ENCODE results near the gene TRAPPC3L. TPM values are rescaled to one million over a fixed set of nuclear protein-coding genes. Genes with fewer than 3 reads are reported as not detected.

TRAPPC3L gene
- total and polyA plus RNA-seq, 2 of the 13 experiments (the other 11 are each of a cell fraction or from before 2014, with no cell fraction given) = not detected

GRCh38 chr6:116550796-116551195 is 5.3 kb upstream of the TRAPPC3L start (continued):
- TF ChIP-seq ZNF747 (CRISPR knock-in tag; IDR thresholded peaks at IDR 0.05; ENCODE audit: borderline replicate concordance) = no peak
- no peak for TF ChIP-seq ZUFSP (CRISPR knock-in tag; IDR thresholded peaks at IDR 0.05; ENCODE audit: borderline replicate concordance)
- no peak for TF ChIP-seq ZNF781 (CRISPR knock-in tag; IDR thresholded peaks at IDR 0.05; ENCODE audit: borderline replicate concordance, not compliant biosample characterization)
- TF ChIP-seq ZBTB34 (CRISPR knock-in tag; IDR thresholded peaks at IDR 0.05) = peak; percentile 69; the same call in 1 of the 2 replicates
- TF ChIP-seq KMT2B (CRISPR knock-in tag; IDR thresholded peaks at IDR 0.05) = no peak
- no peak for TF ChIP-seq MLLT10 (CRISPR knock-in tag; IDR thresholded peaks at IDR 0.05)
- no peak for TF ChIP-seq ATAD3A (CRISPR knock-in tag; IDR thresholded peaks at IDR 0.05)
- no peak for TF ChIP-seq LBX2 (CRISPR knock-in tag; IDR thresholded peaks at IDR 0.05; ENCODE audit: borderline replicate concordance)
- TF ChIP-seq ZEB1 (IDR thresholded peaks at IDR 0.05; ENCODE audit: insufficient replicate concordance, low read depth) = no peak
- TF ChIP-seq SOX13 (IDR thresholded peaks at IDR 0.05) = no peak
- TF ChIP-seq SOX13 (CRISPR knock-in tag; conservative IDR thresholded peaks at IDR 0.05 in 1 of 2, IDR thresholded peaks at IDR 0.05 in 1 of 2) = peak in 1 of 2 experiments; percentile 79; a peak in 2 of 4 replicates
- TF ChIP-seq DPF2 (CRISPR knock-in tag; IDR thresholded peaks at IDR 0.05; ENCODE audit: borderline replicate concordance, low read depth) = peak; percentile 41; the same call in 1 of the 2 replicates
- TF ChIP-seq ZNF577 (CRISPR knock-in tag; IDR thresholded peaks at IDR 0.05; ENCODE audit: borderline replicate concordance, low read depth) = no peak
- TF ChIP-seq ELF3 (CRISPR knock-in tag; IDR thresholded peaks at IDR 0.05) = peak; percentile 90
- no peak for TF ChIP-seq NBN (conservative IDR thresholded peaks at IDR 0.05)
- no peak for TF ChIP-seq ZNF557 (CRISPR knock-in tag; IDR thresholded peaks at IDR 0.05)
- TF ChIP-seq NFKBIZ (CRISPR knock-in tag; IDR thresholded peaks at IDR 0.05) = no peak
- no peak for TF ChIP-seq ZBTB25 (CRISPR knock-in tag; IDR thresholded peaks at IDR 0.05)
- no peak for TF ChIP-seq FOXO4 (CRISPR knock-in tag; conservative IDR thresholded peaks at IDR 0.05)
- TF ChIP-seq HNRNPK (IDR thresholded peaks at IDR 0.05; ENCODE audit: low read depth, low read length, poor library complexity, severe bottlenecking) = no peak
- TF ChIP-seq ZNF83 (CRISPR knock-in tag; IDR thresholded peaks at IDR 0.05; ENCODE audit: borderline replicate concordance) = no peak
- TF ChIP-seq AGO1 (IDR thresholded peaks at IDR 0.05; ENCODE audit: low read depth, low read length, poor library complexity, severe bottlenecking) = no peak
- TF ChIP-seq ZFP90 (CRISPR knock-in tag; IDR thresholded peaks at IDR 0.05; ENCODE audit: borderline replicate concordance) = no peak
- no peak for TF ChIP-seq JUN (CRISPR knock-in tag; IDR thresholded peaks at IDR 0.05)

All from HepG2 (cell line).